Trophoblast cell (in vitro differentiated cells and primary cell): ENCODE measurements around the gene DNAJC28.

ENCODE experiments used
- DNase-seq, 2 donors: peaks; one replicate each; pipeline ENCODE4 v3.0.0-alpha.2; 2016
- H2AFZ ChIP-seq: 2 replicates; pipeline ENCODE4 v1.6.1; 2013; ENCODE audit warnings: low read length, moderate library complexity, mild to moderate bottlenecking; ENCODE audit not compliant: insufficient read depth, poor library complexity
- H2AK5ac ChIP-seq: 2 replicates; pipeline ENCODE4 v1.6.1; 2013; ENCODE audit warnings: mild to moderate bottlenecking, low read length
- H2BK120ac ChIP-seq: 2 replicates; pipeline ENCODE4 v1.6.1; 2013; ENCODE audit warnings: low read length, mild to moderate bottlenecking, moderate library complexity; ENCODE audit not compliant: insufficient read depth, poor library complexity
- H2BK12ac ChIP-seq: 2 replicates; pipeline ENCODE4 v1.6.1; 2013; ENCODE audit warnings: mild to moderate bottlenecking, low read length, moderate library complexity
- H2BK5ac ChIP-seq: 2 replicates; pipeline ENCODE4 v1.6.1; 2013; ENCODE audit warnings: low read length, low read depth, moderate library complexity, mild to moderate bottlenecking; ENCODE audit not compliant: poor library complexity
- H3K14ac ChIP-seq: 2 replicates; pipeline ENCODE4 v1.6.1; 2013; ENCODE audit warnings: mild to moderate bottlenecking, low read length
- H3K18ac ChIP-seq: 2 replicates; pipeline ENCODE4 v1.6.1; 2013; ENCODE audit warnings: mild to moderate bottlenecking, low read length
- H3K23ac ChIP-seq: 2 replicates; pipeline ENCODE4 v1.6.1; 2013; ENCODE audit warnings: low read length
- H3K27ac ChIP-seq: 2 replicates; pipeline ENCODE4 v1.5.1; 2013; ENCODE audit warnings: low read depth, mild to moderate bottlenecking, inconsistent platforms, low read length, moderate library complexity
- H3K27me3 ChIP-seq: 2 replicates; pipeline ENCODE4 v1.6.1; 2013; ENCODE audit warnings: inconsistent platforms, mild to moderate bottlenecking, low read length, moderate library complexity; ENCODE audit not compliant: insufficient read depth
- H3K36me3 ChIP-seq, 2 experiments: 1 replicate in 1 of 2; 2 replicates in 1 of 2; pipeline ENCODE4 v1.6.1; 2013; ENCODE audit warnings: low read length in 2 of 2, mild to moderate bottlenecking in 2 of 2, moderate library complexity in 1 of 2; ENCODE audit not compliant: insufficient read depth in 2 of 2, control insufficient read depth in 1 of 2
- H3K4ac ChIP-seq: 2 replicates; pipeline ENCODE4 v1.6.1; 2013; ENCODE audit warnings: low read depth, mild to moderate bottlenecking, low read length, moderate library complexity
- H3K4me1 ChIP-seq, 2 experiments: 1 replicate in 1 of 2; 2 replicates in 1 of 2; pipeline ENCODE4 v1.6.1; 2013; ENCODE audit warnings: low read length in 2 of 2, mild to moderate bottlenecking in 2 of 2, moderate library complexity in 1 of 2; ENCODE audit not compliant: insufficient read depth in 2 of 2, control insufficient read depth in 1 of 2
- H3K4me2 ChIP-seq: 2 replicates; pipeline ENCODE4 v1.6.1; 2013; ENCODE audit warnings: inconsistent platforms, mild to moderate bottlenecking, low read length, moderate library complexity
- H3K4me3 ChIP-seq: 2 replicates; pipeline ENCODE4 v1.5.1; 2013; ENCODE audit warnings: mild to moderate bottlenecking, low read depth, low read length, inconsistent platforms
- H3K79me1 ChIP-seq: one replicate; pipeline ENCODE4 v1.6.1; 2013; ENCODE audit warnings: low read length
- H3K79me2 ChIP-seq: 2 replicates; pipeline ENCODE4 v1.6.1; 2013; ENCODE audit warnings: low read length, mild to moderate bottlenecking; ENCODE audit not compliant: control insufficient read depth, insufficient read depth, poor library complexity
- H3K9ac ChIP-seq: 2 replicates; pipeline ENCODE4 v1.6.1; 2013; ENCODE audit warnings: mild to moderate bottlenecking, low read length
- H3K9me3 ChIP-seq: 2 replicates; pipeline ENCODE4 v1.6.1; 2013; ENCODE audit warnings: low read depth, mild to moderate bottlenecking, control low read depth, inconsistent platforms, low read length; ENCODE audit not compliant: insufficient read depth
- H4K12ac ChIP-seq: 2 replicates; pipeline ENCODE4 v1.6.1; 2013; ENCODE audit warnings: low read depth, mild to moderate bottlenecking, low read length, moderate library complexity
- H4K8ac ChIP-seq: 2 replicates; pipeline ENCODE4 v1.6.1; 2013; ENCODE audit warnings: low read depth, mild to moderate bottlenecking, low read length, moderate library complexity
- H4K91ac ChIP-seq: one replicate; pipeline ENCODE4 v1.6.1; 2013; ENCODE audit warnings: low read depth, mild to moderate bottlenecking, low read length, moderate library complexity
- WGBS: extraction: QIAGEN DNeasy Blood & Tissue Kit; methylation state at CpG from one replicate; pipeline ENCODE4 v1.1.7; 2013; ENCODE audit warnings: missing lambda C conversion rate; ENCODE audit not compliant: insufficient read length, insufficient coverage; ENCODE audit errors: extremely low coverage; 5-methylcytosine and 5-hydroxymethylcytosine counted together

Gene DNAJC28

DNA sequence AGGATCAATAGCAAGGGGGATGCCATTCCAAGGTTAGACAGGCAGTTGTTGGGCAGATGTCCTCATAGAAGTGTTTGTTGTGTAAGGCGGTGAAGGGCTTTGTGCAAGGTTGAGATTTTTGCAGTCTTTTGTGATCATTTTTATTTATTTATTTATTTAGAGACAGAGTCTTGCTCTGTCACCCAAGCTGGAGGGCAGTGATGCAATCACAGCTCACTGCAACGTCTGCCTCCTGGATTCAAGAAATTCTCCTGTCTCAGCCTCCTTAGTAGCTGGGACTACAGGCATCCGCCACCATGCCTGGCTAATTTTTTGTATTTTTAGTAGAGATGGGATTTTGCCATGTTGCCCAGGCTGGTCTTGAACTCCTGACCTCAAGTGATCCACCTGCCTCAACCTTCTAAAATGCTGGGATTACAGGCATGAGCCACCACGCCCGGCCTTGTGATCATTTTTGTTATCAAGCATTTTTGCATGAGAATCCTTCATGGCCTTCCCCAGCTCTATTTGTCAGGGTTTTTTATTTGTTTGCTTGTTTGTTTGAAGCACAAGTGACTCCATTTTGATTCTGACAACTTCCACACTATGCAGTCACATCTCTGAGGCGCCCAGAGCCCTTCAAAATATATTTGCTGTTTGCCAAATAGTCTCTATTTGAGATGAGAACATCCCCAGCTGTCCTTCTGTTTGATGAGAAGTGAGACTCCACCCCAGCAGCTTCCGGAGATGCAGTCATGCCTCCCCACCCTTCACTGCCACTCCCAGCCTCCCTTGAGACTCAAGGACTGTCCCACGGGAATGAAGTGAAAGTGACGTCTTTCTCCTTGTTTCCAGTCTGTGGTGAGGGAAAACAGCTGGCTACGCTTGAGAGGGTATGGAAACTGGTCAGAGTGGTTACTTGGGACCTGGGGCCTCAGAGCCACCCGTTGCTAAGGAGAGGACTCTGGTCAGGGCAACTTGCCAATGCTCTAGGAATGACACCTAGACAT lies 49.7 kb downstream of the DNAJC28 start:
- no peak overlapping the region for H3K4me3 ChIP-seq
- H3K9me3 ChIP-seq, result peaks cover 2% of the 10 kb centered on the region
- no CpG with 5 or more reads among the region's 11 CpGs for WGBS
- no peak overlapping the region for H2AK5ac ChIP-seq
- no peak overlapping the region for H3K4me2 ChIP-seq
- H4K91ac ChIP-seq, result no peak overlapping the region
- peaks cover 10 to 18% of the 10 kb centered on the region in 2 experiments for H3K36me3 ChIP-seq
- DNase-seq, result peak; percentile 74 to 81
- no peak overlapping the region for H3K4ac ChIP-seq
- no peaks in the 10 kb centered on the region for H3K27me3 ChIP-seq
- no peak overlapping the region for H2AFZ ChIP-seq
- no peak overlapping the region for H3K18ac ChIP-seq
- H3K79me1 ChIP-seq, result no peaks in the 10 kb centered on the region
- H2BK12ac ChIP-seq, result no peak overlapping the region
- H3K79me2 ChIP-seq, result no peaks in the 10 kb centered on the region
- no peak overlapping the region for H4K8ac ChIP-seq
- no peak overlapping the region for H3K27ac ChIP-seq
- H3K23ac ChIP-seq, result no peak overlapping the region
- H2BK5ac ChIP-seq, result no peak overlapping the region
- no peak overlapping the region for H3K14ac ChIP-seq
- H4K12ac ChIP-seq, result no peak overlapping the region
- no peaks in the 10 kb centered on the region for H3K4me1 ChIP-seq
- no peak overlapping the region for H2BK120ac ChIP-seq
- H3K9ac ChIP-seq, result no peak overlapping the region
